ENCODE results near the gene CD55.

Gene CD55

GRCh38 chr1:207402744-207403143, 81.3 kb downstream of the CD55 start:
- H3K27me3 Mint-ChIP-seq, result no peaks in the 10 kb centered on the region
- no peak overlapping the region for H3K4me3 Mint-ChIP-seq
- H3K9me3 Mint-ChIP-seq, result no peaks in the 10 kb centered on the region
- no peaks in the 10 kb centered on the region for H3K36me3 Mint-ChIP-seq
- no peak overlapping the region for H3K27ac Mint-ChIP-seq
- H3K4me1 Mint-ChIP-seq, result no peaks in the 10 kb centered on the region

GRCh38 chr1:207404849-207405525, 83.5 kb downstream of the CD55 start:
- Mint-ChIP-seq H3K27me3 (no peaks in the 10 kb centered on the region), H3K4me1 (no peaks in the 10 kb centered on the region), H3K4me3 (no peak overlapping the region), H3K9me3 (no peaks in the 10 kb centered on the region), H3K36me3 (no peaks in the 10 kb centered on the region), H3K27ac (no peak overlapping the region)

GRCh38 chr1:207405814-207406213, 84.3 kb downstream of the CD55 start:
- H3K27me3 Mint-ChIP-seq, result no peaks in the 10 kb centered on the region
- H3K4me1 Mint-ChIP-seq, result no peaks in the 10 kb centered on the region
- H3K9me3 Mint-ChIP-seq, result no peaks in the 10 kb centered on the region
- H3K27ac Mint-ChIP-seq, result no peak overlapping the region
- H3K4me3 Mint-ChIP-seq, result no peak overlapping the region
- no peaks in the 10 kb centered on the region for H3K36me3 Mint-ChIP-seq

DNA sequence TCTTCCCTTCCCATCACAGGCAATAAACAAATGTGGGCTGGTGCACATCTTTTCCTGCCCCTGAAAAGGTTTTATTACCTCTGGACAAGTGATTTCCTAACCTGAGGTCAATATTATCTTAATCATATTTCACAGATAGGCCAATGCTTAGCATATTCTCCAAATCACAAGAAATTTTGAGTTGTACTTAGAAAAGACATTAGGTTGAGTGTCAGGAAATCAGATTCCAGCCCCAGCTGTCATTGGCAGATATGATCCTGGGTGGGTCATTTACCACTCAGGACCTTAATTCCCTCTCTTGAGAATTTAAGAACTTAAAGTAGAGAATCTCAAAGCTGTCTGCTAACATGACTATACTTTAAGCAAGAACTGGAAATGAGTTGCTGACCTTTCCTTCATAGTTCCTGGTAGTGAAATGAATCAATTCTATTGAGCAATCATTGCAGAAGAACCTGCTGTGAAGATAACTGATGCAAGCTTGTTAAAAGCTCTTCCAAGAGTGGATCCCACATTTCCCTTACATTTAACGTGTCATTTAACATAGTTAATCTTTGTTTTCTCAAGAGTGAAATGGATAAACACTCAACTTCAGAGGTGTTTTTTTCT, 86.3 kb downstream of the CD55 start:
- Mint-ChIP-seq H3K27ac (no peak overlapping the region), H3K4me1 (peaks cover 12% of the 10 kb centered on the region), H3K9me3 (no peaks in the 10 kb centered on the region), H3K36me3 (no peaks in the 10 kb centered on the region), H3K4me3 (no peak overlapping the region), H3K27me3 (no peaks in the 10 kb centered on the region)
